ENCODE results near the gene ARID5B.

ARID5B gene

GRCh38 chr10:62098278-62099121 is 197.0 kb downstream of the ARID5B start:
- DNase-seq (ENCODE audit: low spot score) = no peak

DNA sequence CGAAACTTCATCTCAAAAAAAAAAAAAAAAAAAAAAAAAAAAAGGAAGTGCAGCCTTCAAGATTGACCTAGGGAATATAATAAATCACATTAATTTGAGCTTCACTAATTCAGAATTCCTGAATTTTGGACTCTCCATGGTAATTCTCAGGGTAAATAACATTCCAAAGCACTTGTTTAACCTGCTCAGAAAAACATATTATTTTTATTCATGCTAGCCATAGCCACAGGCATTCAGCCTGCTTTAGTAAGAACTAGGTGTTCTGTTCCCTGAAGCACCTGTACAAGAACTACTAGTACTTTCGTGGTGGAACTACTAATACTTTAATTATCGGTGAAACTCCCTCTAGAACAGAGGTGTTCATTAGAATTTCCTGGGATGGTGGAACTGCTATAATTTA is 197.8 kb downstream of the ARID5B start:
- no peak for DNase-seq (ENCODE audit: low spot score)

GRCh38 chr10:62103857-62104256 is 202.4 kb downstream of the ARID5B start:
- no peak for DNase-seq (ENCODE audit: low spot score)

DNA sequence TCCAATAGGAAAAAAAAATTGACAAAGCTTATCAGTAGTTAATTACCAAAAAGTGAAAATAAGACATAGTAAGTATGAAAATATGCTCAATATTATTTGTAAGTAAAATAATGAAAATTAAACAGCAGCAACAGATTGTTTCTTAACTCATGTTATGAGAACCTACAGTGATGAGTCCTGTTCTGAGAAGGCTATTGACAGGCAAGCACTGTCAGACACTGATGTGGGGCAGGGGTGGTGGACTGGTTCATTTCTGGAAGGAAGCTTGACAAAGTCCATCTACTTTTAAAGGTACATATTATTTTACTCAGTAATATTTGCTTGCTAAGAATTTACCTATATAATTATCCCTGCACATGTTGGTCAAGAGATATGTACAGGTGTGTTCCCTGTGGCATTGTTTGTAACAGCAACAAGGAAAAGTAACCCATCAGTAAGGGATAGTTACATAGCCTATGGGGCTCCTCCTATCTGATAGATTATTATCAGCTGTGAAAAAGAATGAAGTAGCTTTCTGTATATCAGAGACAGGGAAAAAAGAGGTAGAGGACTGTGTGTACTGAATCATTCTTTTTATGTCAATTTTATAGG is 205.5 kb downstream of the ARID5B start:
- DNase-seq (ENCODE audit: low spot score) = no peak

GRCh38 chr10:62108759-62109586 is 207.5 kb downstream of the ARID5B start:
- DNase-seq (ENCODE audit: low spot score) = no peak

DNA sequence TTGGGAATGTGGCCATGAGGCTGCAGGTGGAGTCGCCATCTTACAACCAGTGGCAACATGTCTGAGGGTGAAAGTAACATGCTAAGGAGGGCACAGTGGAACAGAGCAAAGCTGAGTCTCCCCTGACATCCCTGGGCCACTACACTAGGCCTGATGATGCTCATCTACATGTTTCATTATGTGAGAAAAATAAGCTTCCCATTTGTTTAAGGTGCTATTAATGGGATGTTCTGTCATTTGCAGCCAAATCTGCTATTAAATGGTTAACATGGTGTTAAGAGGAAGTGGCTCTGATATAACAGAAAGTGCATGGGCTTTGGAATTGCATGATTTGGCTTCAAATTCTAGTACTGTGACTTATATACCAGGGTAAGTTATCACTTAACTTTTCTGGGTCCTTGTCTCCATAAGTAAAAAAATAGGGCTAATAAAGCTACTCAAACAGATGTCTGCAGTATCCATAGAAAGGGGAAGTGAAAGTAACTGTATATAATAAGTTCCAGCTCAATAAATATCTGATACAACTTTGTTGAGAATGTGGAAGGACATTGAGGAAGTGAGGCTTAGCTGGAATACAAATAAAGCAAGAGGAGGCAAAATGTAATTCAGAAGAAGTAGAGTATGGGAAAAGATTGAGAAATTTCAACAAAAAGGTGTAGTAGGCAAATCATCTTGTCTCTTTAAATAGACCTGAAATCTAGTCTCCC is 208.2 kb downstream of the ARID5B start:
- DNase-seq (ENCODE audit: low spot score) = no peak

DNA sequence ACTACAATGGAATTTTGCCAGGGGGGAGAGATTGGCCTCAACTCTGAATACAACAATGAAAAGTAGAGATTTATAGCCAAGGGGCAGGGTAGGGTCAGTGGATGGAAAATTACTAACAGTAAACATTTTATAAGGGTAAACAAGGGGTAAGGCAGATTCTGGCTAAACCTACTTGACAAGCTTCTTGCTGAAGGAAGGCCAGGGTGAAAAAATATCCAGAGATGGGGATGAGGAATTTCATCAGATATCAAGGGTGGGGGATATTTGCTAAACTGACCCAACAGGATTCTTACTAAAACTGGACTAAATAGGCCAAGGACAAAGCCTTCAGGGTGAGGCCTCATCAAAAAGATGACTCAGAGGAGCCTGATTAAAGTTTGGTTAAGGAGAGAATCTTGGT is 210.8 kb downstream of the ARID5B start:
- DNase-seq (ENCODE audit: low spot score) = no peak

DNA sequence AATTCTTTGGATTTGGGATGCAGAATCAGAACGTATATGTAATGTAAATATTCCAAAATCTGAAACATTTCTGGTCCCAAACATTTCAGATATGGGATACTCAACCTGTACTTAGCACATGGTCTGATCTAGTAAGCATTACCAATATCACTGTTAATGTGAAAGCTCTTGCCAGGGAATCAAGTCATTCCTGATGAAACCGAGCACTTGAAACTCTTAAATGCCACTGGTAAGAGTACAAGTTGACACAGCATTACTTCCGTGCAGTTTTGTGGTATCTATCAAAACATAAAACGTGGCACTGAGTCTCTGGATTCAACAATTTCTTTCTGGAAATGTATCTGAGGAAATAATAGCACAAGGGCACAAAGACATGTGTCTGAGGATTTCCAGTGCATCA is 211.5 kb downstream of the ARID5B start:
- DNase-seq (ENCODE audit: low spot score) = no peak

- no peak for DNase-seq (ENCODE audit: low spot score)
These were observed 212.2 kb downstream of the ARID5B start for GRCh38 chr10:62113680-62114079.

DNA sequence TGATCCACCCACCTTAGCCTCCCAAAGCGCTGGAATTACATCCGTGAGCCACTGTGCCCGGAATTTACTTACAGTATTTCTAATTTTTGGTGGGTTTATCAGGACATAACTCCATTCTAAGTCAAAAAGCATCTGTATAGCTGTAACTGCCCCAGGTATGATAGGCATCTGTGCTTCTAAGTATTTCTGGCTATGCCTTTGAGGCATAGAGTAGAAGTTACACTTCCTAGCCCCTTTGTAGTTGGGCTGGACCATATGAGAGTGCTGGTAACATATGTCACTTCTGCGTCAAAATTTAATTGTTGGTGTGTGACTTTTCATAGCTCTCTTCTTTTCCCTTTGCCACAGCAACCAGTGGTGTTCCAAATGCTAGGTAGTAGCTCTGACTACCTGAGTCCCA is 213.8 kb downstream of the ARID5B start:
- DNase-seq (ENCODE audit: low spot score) = no peak

DNA sequence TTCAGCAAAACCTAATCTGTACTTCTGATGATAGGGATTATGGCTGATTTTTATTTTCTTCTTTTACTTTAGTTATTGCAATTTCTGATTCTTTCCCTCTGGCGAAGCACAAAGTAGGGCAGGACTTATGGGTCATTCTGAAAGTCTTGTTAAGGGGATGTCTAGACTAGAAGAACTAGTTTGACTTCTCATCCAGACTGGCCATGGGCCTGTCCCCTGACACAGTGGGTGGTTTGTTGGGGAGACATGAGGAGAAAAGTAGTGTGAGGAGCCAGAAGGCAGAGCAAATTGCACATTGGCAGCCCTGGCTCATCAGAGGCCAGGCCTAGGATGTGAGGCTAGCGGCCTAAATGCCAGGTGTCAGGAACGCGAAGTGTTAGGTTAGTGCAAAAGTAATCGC is 214.3 kb downstream of the ARID5B start:
- DNase-seq (ENCODE audit: low spot score) = no peak

GRCh38 chr10:62116896-62117295 is 215.4 kb downstream of the ARID5B start:
- DNase-seq (ENCODE audit: low spot score) = no peak

DNA sequence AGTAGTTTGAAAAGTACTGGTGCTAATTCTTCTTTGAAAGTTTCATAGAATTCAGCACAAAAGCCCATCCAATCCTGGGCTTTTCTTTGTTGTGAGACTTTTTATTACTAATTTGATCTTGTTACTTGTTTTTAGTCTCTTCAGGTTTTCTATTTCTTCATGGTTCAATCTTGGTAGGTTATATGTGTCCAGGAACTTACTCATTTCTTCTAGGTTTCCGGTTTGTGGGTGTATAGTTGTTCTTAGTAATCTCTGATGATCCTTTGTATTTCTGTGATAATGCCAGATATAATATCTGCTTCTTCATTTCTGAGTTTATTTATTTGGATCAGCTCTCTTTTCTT is 219.7 kb downstream of the ARID5B start:
- no peak for DNase-seq (ENCODE audit: low spot score)

DNA sequence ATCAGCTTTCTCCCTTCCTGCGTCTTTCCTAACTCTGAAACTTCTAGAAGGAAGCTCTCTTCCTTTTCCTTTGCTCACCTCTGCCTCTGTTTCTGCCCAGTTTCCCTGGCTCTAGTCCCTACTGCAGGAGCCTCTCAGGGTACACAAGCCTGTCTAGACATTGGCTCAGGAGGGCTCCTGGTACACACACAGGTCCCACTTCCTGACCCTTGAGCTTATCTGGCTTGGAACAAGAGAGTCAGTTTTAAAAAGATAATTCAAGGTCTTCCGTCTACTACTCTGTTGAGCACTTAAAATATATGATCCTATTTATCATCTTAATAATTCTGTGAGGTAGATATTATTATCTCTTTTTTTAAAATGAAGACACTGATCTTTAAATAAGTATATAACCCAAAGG is 226.5 kb downstream of the ARID5B start:
- no peak for DNase-seq (ENCODE audit: low spot score)

DNA sequence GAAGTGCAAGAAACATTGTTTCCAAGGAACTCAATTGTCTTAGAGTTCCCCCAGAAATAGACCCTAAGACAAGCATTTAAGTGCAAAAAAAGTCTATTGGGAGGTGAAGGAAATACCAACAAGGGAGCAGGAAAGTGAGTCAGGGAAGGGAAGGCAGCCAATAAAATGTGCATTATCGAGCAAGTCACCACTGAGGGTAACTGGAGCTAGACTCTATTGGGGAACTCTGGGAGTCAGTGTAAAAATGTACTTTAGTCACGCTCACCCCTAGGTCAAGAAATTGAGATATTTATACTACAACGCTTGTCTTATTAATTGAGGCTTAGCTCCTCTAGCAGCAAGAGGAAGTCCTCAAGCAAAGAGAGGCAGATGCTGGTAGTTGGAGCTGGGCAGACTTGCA is 229.4 kb downstream of the ARID5B start:
- no peak for DNase-seq (ENCODE audit: low spot score)

- no peak for DNase-seq (ENCODE audit: low spot score)
These were observed 230.2 kb downstream of the ARID5B start for GRCh38 chr10:62131724-62132123.

DNA sequence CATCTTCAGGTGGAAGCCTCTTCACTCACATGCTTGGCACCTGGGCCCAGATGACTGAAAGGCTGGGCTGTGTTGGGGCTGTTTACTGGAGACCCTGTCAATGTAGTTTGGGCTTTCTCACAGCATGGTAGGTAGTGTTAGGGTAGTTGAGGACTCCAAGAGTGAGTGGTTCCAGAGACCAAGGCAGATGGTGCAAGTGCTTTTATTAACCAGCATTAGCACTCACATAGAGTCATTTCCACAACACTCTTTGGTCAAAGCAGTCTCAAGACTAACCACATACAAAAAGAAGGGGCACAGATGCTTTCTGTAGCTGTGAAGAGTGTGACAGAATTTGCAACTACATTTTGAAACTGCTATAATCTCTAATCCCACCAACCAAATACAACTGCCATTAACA is 232.1 kb downstream of the ARID5B start:
- no peak for DNase-seq (ENCODE audit: low spot score)

DNA sequence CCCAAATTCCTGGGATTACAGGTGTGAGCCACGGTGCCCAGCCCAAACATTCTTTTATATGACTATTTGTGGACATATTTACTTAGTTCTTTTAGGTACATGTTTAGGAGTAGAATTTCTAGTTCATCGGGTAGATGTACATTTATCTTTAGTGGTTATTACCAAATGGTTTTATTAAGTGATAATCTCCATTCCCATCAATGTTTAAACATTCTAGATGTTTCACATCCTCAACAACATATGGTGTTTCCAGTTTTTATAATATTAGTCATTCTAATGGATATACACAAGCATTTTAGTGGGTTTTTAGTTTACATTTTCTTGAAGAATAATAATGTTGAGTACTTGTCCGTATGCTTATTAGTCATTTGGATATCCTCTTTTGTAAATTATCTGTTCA is 235.4 kb downstream of the ARID5B start:
- no peak for DNase-seq (ENCODE audit: low spot score)
